22Rv1 (cell line): ENCODE measurements around the gene KIAA1671.

Experiments
- CTCF ChIP-seq: fragments of 450-650 bp; IDR thresholded peaks from 2 replicates; pipeline ENCODE4 v1.5.1; 2017; ENCODE audit warnings: mild to moderate bottlenecking
- ZFX ChIP-seq: fragments of 450-650 bp; IDR thresholded peaks from 2 replicates; pipeline ENCODE4 v1.6.1; 2017; ENCODE audit warnings: antibody characterized with exemption, borderline replicate concordance

GRCh38 chr22:25236417-25236816 is 283.9 kb downstream of the KIAA1671 start:
- no peak for TF ChIP-seq CTCF
- no peak for TF ChIP-seq ZFX
